PC-9 (cell line): ENCODE data around the gene HBG2.

Source experiments
- CTCF ChIP-seq: fragments of 200-600 bp; sonication (generic); conservative IDR thresholded peaks from 2 replicates; pipeline ENCODE4 v1.6.1; 2017; ENCODE audit warnings: mixed run types, antibody characterized with exemption, mild to moderate bottlenecking, moderate library complexity
- EZH2 ChIP-seq: fragments of 200-600 bp; sonication (generic); IDR thresholded peaks from 2 replicates; pipeline ENCODE4 v1.8.0; 2017; ENCODE audit warnings: antibody characterized with exemption, low read depth

DNA sequence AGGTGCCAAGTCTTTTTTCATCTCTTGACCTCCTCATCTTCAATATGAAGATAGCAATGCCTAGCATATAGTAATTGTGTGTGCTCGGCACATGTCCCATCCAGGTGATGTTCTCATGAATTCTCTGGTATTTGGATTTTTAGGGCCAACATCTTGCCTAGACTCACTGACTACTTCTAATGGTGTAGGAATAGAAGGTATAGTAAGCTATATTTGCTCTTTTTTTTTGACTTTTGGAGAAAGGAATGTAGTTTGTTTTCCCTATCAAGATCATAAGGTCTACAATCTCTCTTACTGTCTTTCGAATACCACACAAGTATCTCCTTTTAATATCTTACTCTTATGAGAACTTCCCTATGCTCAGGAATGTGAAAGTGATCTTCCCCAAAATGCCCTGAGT, 23.5 kb downstream of the HBG2 start:
- TF ChIP-seq CTCF: no peak
- no peak for TF ChIP-seq EZH2
